Heart left ventricle (tissue), 16 donors: ENCODE results near the gene SNN. TPM values are rescaled to one million over a fixed set of nuclear protein-coding genes. Genes with fewer than 3 reads are reported as not detected.

Source experiments
- ATAC-seq, 4 donors: fragments of 200-7000 bp; cut with Tn5 transposase; one replicate each; pipeline ENCODE4 v1.9.1; 2020 to 2022; ENCODE audit warnings: moderate library complexity in 4 of 4, mild to moderate bottlenecking in 3 of 4, moderate number of reproducible peaks in 1 of 4
- DNase-seq, 5 donors: peaks; one replicate each; pipeline ENCODE4 v3.0.0-alpha.2; 2020
- H3K27ac ChIP-seq, 12 donors: fragments of 200-600 bp; sonication (generic) in 4 of 12; one replicate each; pipeline versions ENCODE4 v1.5.0 to v1.8.0; 2016 to 2022; ENCODE audit warnings: mild to moderate bottlenecking in 2 of 12
- H3K27me3 ChIP-seq, 9 donors: fragments of 200-600 bp; sonication (generic) in 2 of 9; one replicate each; pipeline versions ENCODE4 v1.5.1 to v1.8.0; 2016 to 2022; ENCODE audit warnings: mild to moderate bottlenecking in 3 of 9
- H3K36me3 ChIP-seq, 9 donors: fragments of 200-600 bp; sonication (generic) in 2 of 9; one replicate each; pipeline versions ENCODE4 v1.5.0 to v1.8.0; 2018 to 2022; ENCODE audit warnings: mild to moderate bottlenecking in 2 of 9
- H3K4me1 ChIP-seq, 12 donors: fragments of 200-600 bp; sonication (generic) in 4 of 12; one replicate each; pipeline versions ENCODE4 v1.5.0 to v1.8.0; 2016 to 2022; ENCODE audit warnings: mild to moderate bottlenecking in 3 of 12
- H3K4me3 ChIP-seq, 12 donors: fragments of 200-600 bp; sonication (generic) in 4 of 12; one replicate each; pipeline versions ENCODE4 v1.5.0 to v1.8.0; 2017 to 2022; ENCODE audit warnings: mild to moderate bottlenecking in 9 of 12, moderate library complexity in 4 of 12
- H3K9me3 ChIP-seq, 12 donors: fragments of 200-600 bp; sonication (generic) in 4 of 12; one replicate each; pipeline versions ENCODE4 v1.5.0 to v1.8.0; 2016 to 2022; ENCODE audit warnings: mild to moderate bottlenecking in 1 of 12
- CTCF ChIP-seq, 12 donors: fragments of 200-600 bp; sonication (generic) in 4 of 12; IDR thresholded peaks; one replicate each; pipeline versions ENCODE4 v1.5.0 to v1.8.0; 2018 to 2022; ENCODE audit warnings: antibody characterized with exemption in 12 of 12, mild to moderate bottlenecking in 5 of 12
- POLR2A ChIP-seq, 2 donors: fragments of 450-650 bp; IDR thresholded peaks; one replicate each; pipeline ENCODE4 v1.6.1; 2017; ENCODE audit warnings: antibody characterized with exemption in 2 of 2, mild to moderate bottlenecking in 2 of 2, moderate library complexity in 2 of 2
- WGBS, 4 donors: extraction: QIAGEN DNeasy Blood & Tissue Kit in 2 of 4; methylation state at CpG; one replicate each; pipeline versions ENCODE4 v1.1.5 to v1.1.7; 2013 to 2018; 5-methylcytosine and 5-hydroxymethylcytosine counted together
- intact Hi-C, 10 donors: fragments of 100-400 bp; cut with DNase I; formaldehyde crosslinking; loops; one replicate each; pipeline versions ENCODE4 v1.11.1 to v1.14.2; 2022
- polyA plus RNA-seq, 2 donors: library from polyadenylated mRNA; stranded (reverse); fragments of 200-250 nt; gene quantifications; one replicate each; pipeline ENCODE4 v1.2.3, GENCODE V29; 2013
- total RNA-seq, 9 donors: library from RNA; depleted of rRNA in 2 of 9; stranded (reverse); fragments of >200 nt in 2 of 9; fragmentation: NEBNext Ultra II Directional in 3 of 9; extraction: Animal tissue kit (Norgen Biotek cat#: 25700) in 3 of 9; gene quantifications; one replicate each; pipeline versions ENCODE4 v1.1.0 to v1.2.4, GENCODE V29; 2016 to 2023
- donor health status: ischemic (EF 13 %, LVEDD 7.1; RV severe dilation, severe dysfunction).
- donor health status: healthy with polysubstance abuse.
- donor health status: DM: no; HTN: yes; CAD: no.
- donor health status: DM: no; HTN: no; CAD: no.
- donor health status: ischemic (EF 25% LVEDD 6.9; RV normal size, moderate dysfunction).
- donor health status: ischemic (EF 25% LVEDD 5.7; RV mildly dilated, moderate dysfunction).
- donor health status: healthy.
- donor health status: DM: yes; HTN: yes; CAD: no.
- donor health status: ischemic (EF 35%, LVEDD 5.7; RV mildly dilated, moderate dysfunction).
- donor health status: nonischemic (EF 11% LVEDD 7.7; RV severe dilation, severe dysfunction).
- donor health status: DM: yes; HTN: yes; CAD: no.
- donor health status: PGD.
- donor health status: ischemic (EF 29% LVEDD 5.4; RV normal size, mild dysfunction).
- donor health status: nonischemic (EF 23%, LVEDD 6.1; RV moderate dilation, normal function).

The SNN gene
- total and polyA plus RNA-seq, 11 donors = 12.5 to 60.0 (median 36.4) TPM

- 84 to 91% (median 87%) methylated on average over 8 of the region's 8 CpGs for WGBS, 4 donors
- intact Hi-C loops = loop anchor here in 9 of 10 donors (1.0 to 10.0 kb wide), 7 partner anchors 71 to 751 kb away; no protein-coding TSS in a partner anchor
- DNase-seq = no peak
- Histone ChIP-seq H3K4me3 (no peak overlapping the region), H3K4me1 (peaks cover 0 to 12% (median under 1%) of the 10 kb centered on the region in 12 donors), H3K36me3 (peaks cover 0 to 80% (median 69%) of the 10 kb centered on the region in 9 donors), H3K27ac (peak overlapping the region in 1 of 12 donors; percentile 9), H3K9me3 (no peaks in the 10 kb centered on the region), H3K27me3 (no peaks in the 10 kb centered on the region)
- TF ChIP-seq POLR2A (IDR thresholded peaks at IDR 0.05) = no peak
- no peak for TF ChIP-seq CTCF (IDR thresholded peaks at IDR 0.05)
- ATAC-seq = no peak
These were observed 47.1 kb downstream of the SNN start for GRCh38 chr16:11715246-11715947.

GRCh38 chr16:11716336-11716735 is 48.1 kb downstream of the SNN start:
- ATAC-seq (no peak), DNase-seq (no peak)
- Histone ChIP-seq H3K4me1 (peaks cover 0 to 10% (median 0%) of the 10 kb centered on the region in 12 donors), H3K9me3 (no peaks in the 10 kb centered on the region), H3K27me3 (no peaks in the 10 kb centered on the region), H3K4me3 (no peak overlapping the region), H3K27ac (no peak overlapping the region), H3K36me3 (peaks cover 0 to 81% (median 71%) of the 10 kb centered on the region in 9 donors)
- no peak for TF ChIP-seq CTCF (IDR thresholded peaks at IDR 0.05)
- TF ChIP-seq POLR2A (IDR thresholded peaks at IDR 0.05) = no peak
- intact Hi-C loops = loop anchor here in 5 of 10 donors (5.0 to 10.0 kb wide), 4 partner anchors 72 to 752 kb away; no protein-coding TSS in a partner anchor

GRCh38 chr16:11717811-11718210 is 49.6 kb downstream of the SNN start:
- Histone ChIP-seq H3K27me3 (no peaks in the 10 kb centered on the region), H3K9me3 (no peaks in the 10 kb centered on the region), H3K36me3 (peaks cover 0 to 88% (median 74%) of the 10 kb centered on the region in 9 donors), H3K4me1 (peaks cover 0 to 15% (median 0%) of the 10 kb centered on the region in 12 donors), H3K27ac (peak overlapping the region in 1 of 12 donors; percentile 19), H3K4me3 (no peak overlapping the region)
- no peak for TF ChIP-seq POLR2A (IDR thresholded peaks at IDR 0.05)
- TF ChIP-seq CTCF (IDR thresholded peaks at IDR 0.05) = no peak
- no peak for DNase-seq
- 67 to 86% (median 78%) methylated on average over 5 of the region's 5 CpGs for WGBS, 4 donors
- intact Hi-C loops = loop anchor here in 5 of 10 donors (5.0 to 10.0 kb wide), 4 partner anchors 73 to 753 kb away; no protein-coding TSS in a partner anchor
- ATAC-seq = no peak

- ATAC-seq (no peak), DNase-seq (no peak)
- H3K4me3 ChIP-seq = no peak overlapping the region
- TF ChIP-seq CTCF (IDR thresholded peaks at IDR 0.05) = no peak
- TF ChIP-seq POLR2A (IDR thresholded peaks at IDR 0.05) = no peak
- intact Hi-C loops = loop anchor here in 5 of 10 donors (5.0 to 10.0 kb wide), 4 partner anchors 74 to 754 kb away; no protein-coding TSS in a partner anchor
- H3K27ac ChIP-seq = no peak overlapping the region
- no peaks in the 10 kb centered on the region for H3K27me3 ChIP-seq
- no peaks in the 10 kb centered on the region for H3K9me3 ChIP-seq
- H3K36me3 ChIP-seq = peaks cover 0 to 88% (median 75%) of the 10 kb centered on the region in 9 donors
- H3K4me1 ChIP-seq = peaks cover 0 to 16% (median 0%) of the 10 kb centered on the region in 12 donors
These were observed 50.9 kb downstream of the SNN start for GRCh38 chr16:11719171-11719570.
